Measurements from ENCODE around the gene ADARB2. TPM values are rescaled to one million over a fixed set of nuclear protein-coding genes. Genes with fewer than 3 reads are reported as not detected.

The ADARB2 gene
- polyA plus RNA-seq, 1 of the 3 experiments (the other 2 are of a cell fraction), result not detected

GRCh38 chr10:1641402-1641801 is 95.9 kb downstream of the ADARB2 start:
- Histone ChIP-seq H3K79me2 (ENCODE audit: insufficient read depth) (no peaks in the 10 kb centered on the region), H3K9me3 (no peaks in the 10 kb centered on the region), H4K20me1 (ENCODE audit: insufficient read depth) (no peaks in the 10 kb centered on the region), H2AFZ (ENCODE audit: low read depth) (no peak overlapping the region), H3F3A (replicated peaks; ENCODE audit: insufficient read depth) (no peaks in the 10 kb centered on the region), H3K9me2 (no peaks in the 10 kb centered on the region), H3K4me2 (no peak overlapping the region), H3K27me3 (ENCODE audit: insufficient read depth) (no peaks in the 10 kb centered on the region), H3K9ac (no peak overlapping the region), H3K27ac (ENCODE audit: low read depth in 2 of 2, low read length in 1 of 2) (no peak overlapping the region), H3K4me3 (ENCODE audit: low read depth in 2 of 2, low read length in 1 of 2) (no peak overlapping the region), H3K36me3 (replicated peaks in 1 of 2; ENCODE audit: control insufficient read depth in 1 of 2, insufficient read depth in 2 of 2, low read length in 1 of 2) (no peaks in the 10 kb centered on the region), H3K4me1 (ENCODE audit: control insufficient read depth in 1 of 2, insufficient read depth in 2 of 2, low read depth in 1 of 2, low read length in 1 of 2) (peaks cover 0 to 4% of the 10 kb centered on the region in 2 experiments; a peak in 1 of 4 replicates)
- no peak for DNase-seq
- WGBS (ENCODE audit: low lambda C conversion rate), result 38% methylated on average over 7 of the region's 7 CpGs
- ChIA-PET POLR2A (no interaction called here), CTCF (interaction anchor here (1.4 kb wide), 1 partner anchor 13 kb away, joined by 4 read pairs; no protein-coding TSS in a partner anchor)
- TF ChIP-seq IRF3 (IDR thresholded peaks at IDR 0.05; ENCODE audit: low read depth, low read length) (no peak), USF2 (IDR thresholded peaks at IDR 0.05; ENCODE audit: borderline replicate concordance, low read depth, low read length) (no peak), ELF1 (IDR thresholded peaks at IDR 0.05) (no peak), POLR2AphosphoS5 (IDR thresholded peaks at IDR 0.05; ENCODE audit: low read depth, low read length) (no peak), FOXM1 (IDR thresholded peaks at IDR 0.05; ENCODE audit: low read depth) (no peak)

DNA sequence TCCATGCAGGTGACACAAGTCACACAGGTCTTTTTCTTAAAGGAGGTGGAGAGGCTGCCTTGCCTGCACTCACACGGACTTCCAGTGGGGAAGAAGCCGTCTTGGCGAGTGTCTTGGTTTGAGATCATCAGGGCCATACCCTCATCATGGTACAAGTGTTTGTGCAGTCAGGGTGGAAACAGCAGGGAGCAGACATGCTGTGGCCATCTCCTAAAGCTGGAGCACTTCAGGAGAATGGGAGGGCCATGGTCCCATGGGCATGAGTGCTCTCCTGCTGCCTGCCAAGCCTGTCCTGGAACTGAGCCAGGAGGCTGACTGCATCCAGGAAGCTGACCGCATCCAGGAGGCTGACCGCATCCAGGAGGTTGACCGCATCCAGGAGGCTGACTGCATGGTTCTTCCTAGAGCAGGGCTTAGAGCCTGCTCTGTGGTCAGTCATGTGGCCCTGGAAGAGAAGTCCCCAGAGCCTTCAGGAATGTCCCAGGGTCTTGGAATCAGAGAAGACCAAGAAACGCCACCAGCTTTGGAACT is 98.4 kb downstream of the ADARB2 start:
- Histone ChIP-seq H3K9me2 (no peaks in the 10 kb centered on the region), H3K4me1 (ENCODE audit: control insufficient read depth in 1 of 2, insufficient read depth in 2 of 2, low read depth in 1 of 2, low read length in 1 of 2) (peaks cover 0 to 4% of the 10 kb centered on the region in 2 experiments; a peak in 1 of 4 replicates), H3K79me2 (ENCODE audit: insufficient read depth) (no peaks in the 10 kb centered on the region), H2AFZ (ENCODE audit: low read depth) (no peak overlapping the region), H3K4me2 (no peak overlapping the region), H3K27me3 (ENCODE audit: insufficient read depth) (no peaks in the 10 kb centered on the region), H4K20me1 (ENCODE audit: insufficient read depth) (no peaks in the 10 kb centered on the region), H3K4me3 (ENCODE audit: low read depth in 2 of 2, low read length in 1 of 2) (no peak overlapping the region), H3F3A (replicated peaks; ENCODE audit: insufficient read depth) (no peaks in the 10 kb centered on the region), H3K27ac (ENCODE audit: low read depth in 2 of 2, low read length in 1 of 2) (no peak overlapping the region), H3K9me3 (no peaks in the 10 kb centered on the region), H3K9ac (no peak overlapping the region), H3K36me3 (replicated peaks in 1 of 2; ENCODE audit: control insufficient read depth in 1 of 2, insufficient read depth in 2 of 2, low read length in 1 of 2) (no peaks in the 10 kb centered on the region)
- TF ChIP-seq ELF1 (IDR thresholded peaks at IDR 0.05) (no peak), USF2 (IDR thresholded peaks at IDR 0.05; ENCODE audit: borderline replicate concordance, low read depth, low read length) (no peak), RAD21 (IDR thresholded peaks at IDR 0.05; ENCODE audit: low read length) (no peak), MEF2A (IDR thresholded peaks at IDR 0.05; ENCODE audit: borderline replicate concordance, low read depth) (no peak), GABPA (IDR thresholded peaks at IDR 0.05; ENCODE audit: low read depth) (no peak), TCF12 (IDR thresholded peaks at IDR 0.05) (no peak), NFIC (IDR thresholded peaks at IDR 0.05; ENCODE audit: borderline replicate concordance) (no peak), FOSL2 (IDR thresholded peaks at IDR 0.05; ENCODE audit: borderline replicate concordance, low read depth) (no peak), JUND (IDR thresholded peaks at IDR 0.05) (no peak), MXI1 (IDR thresholded peaks at IDR 0.05; ENCODE audit: low read depth, low read length) (no peak), NRF1 (IDR thresholded peaks at IDR 0.05; ENCODE audit: low read depth, low read length) (no peak), TAF1 (IDR thresholded peaks at IDR 0.05; ENCODE audit: borderline replicate concordance, low read depth, low read length) (no peak), SIN3A (IDR thresholded peaks at IDR 0.05; ENCODE audit: borderline replicate concordance, low read depth, low read length) (no peak)
- TF ChIP-seq, protein P1, sequence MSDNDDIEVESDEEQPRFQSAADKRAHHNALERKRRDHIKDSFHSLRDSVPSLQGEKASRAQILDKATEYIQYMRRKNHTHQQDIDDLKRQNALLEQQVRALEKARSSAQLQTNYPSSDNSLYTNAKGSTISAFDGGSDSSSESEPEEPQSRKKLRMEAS (IDR thresholded peaks at IDR 0.05; ENCODE audit: low read depth), result no peak
- TF ChIP-seq, protein P2, sequence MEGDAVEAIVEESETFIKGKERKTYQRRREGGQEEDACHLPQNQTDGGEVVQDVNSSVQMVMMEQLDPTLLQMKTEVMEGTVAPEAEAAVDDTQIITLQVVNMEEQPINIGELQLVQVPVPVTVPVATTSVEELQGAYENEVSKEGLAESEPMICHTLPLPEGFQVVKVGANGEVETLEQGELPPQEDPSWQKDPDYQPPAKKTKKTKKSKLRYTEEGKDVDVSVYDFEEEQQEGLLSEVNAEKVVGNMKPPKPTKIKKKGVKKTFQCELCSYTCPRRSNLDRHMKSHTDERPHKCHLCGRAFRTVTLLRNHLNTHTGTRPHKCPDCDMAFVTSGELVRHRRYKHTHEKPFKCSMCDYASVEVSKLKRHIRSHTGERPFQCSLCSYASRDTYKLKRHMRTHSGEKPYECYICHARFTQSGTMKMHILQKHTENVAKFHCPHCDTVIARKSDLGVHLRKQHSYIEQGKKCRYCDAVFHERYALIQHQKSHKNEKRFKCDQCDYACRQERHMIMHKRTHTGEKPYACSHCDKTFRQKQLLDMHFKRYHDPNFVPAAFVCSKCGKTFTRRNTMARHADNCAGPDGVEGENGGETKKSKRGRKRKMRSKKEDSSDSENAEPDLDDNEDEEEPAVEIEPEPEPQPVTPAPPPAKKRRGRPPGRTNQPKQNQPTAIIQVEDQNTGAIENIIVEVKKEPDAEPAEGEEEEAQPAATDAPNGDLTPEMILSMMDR (IDR thresholded peaks at IDR 0.05), result no peak
- POLR2A ChIA-PET, result no interaction called here
- CTCF ChIA-PET, result no interaction called here
- no peak for DNase-seq
- 31% methylated on average over 4 of the region's 7 CpGs for WGBS (ENCODE audit: low lambda C conversion rate)
